ENCODE measurements around the gene MUC6. TPM values are rescaled to one million over a fixed set of nuclear protein-coding genes. Genes with fewer than 3 reads are reported as not detected.
"Not testable (repeated sequence)": the region's sequence is repeated elsewhere in the genome, so short reads cannot be mapped to it uniquely, and the experiment has no call there.

The MUC6 gene
- polyA plus RNA-seq, 1 donor: 26.8 TPM

DNA sequence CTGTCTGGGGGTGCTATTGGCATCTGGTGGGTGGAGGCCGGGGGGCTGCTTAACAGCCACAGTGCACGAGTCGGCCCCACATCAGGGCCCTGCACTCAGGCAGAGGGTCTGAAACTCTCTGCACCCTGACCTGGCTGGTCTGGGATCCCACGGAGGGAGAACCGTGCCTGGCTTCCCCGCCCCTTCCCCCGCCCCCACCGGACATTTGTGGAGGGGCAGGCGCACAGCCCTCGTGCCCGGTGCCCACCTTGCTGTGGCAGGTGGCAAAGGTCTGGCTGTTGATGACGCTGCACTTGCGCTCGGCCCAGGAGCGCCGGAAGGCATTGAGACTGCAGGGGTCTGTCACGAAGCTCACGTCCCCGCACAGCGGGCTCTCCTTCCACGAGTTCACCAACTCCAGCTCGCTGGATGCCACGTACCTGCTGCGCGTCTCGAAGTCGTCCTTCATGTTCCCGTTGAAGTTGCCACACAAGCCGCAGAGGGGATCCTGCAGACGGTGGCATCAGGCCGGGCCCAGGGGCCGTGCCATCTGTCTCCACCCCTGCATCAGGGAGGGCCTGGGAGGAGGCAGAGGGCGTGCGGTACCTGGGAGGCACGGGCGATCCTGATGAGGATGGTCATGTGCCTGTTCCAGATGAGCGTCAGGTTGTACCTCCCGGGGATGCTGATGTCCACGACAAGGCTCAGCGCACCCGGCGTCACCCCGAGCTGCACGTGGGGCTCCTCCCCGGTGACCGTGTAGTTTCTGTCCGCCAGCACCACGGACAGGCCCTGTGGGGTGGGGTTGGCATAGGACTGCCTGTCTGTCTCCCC, 11.7 kb downstream of the MUC6 start:
- no peak for DNase-seq

DNA sequence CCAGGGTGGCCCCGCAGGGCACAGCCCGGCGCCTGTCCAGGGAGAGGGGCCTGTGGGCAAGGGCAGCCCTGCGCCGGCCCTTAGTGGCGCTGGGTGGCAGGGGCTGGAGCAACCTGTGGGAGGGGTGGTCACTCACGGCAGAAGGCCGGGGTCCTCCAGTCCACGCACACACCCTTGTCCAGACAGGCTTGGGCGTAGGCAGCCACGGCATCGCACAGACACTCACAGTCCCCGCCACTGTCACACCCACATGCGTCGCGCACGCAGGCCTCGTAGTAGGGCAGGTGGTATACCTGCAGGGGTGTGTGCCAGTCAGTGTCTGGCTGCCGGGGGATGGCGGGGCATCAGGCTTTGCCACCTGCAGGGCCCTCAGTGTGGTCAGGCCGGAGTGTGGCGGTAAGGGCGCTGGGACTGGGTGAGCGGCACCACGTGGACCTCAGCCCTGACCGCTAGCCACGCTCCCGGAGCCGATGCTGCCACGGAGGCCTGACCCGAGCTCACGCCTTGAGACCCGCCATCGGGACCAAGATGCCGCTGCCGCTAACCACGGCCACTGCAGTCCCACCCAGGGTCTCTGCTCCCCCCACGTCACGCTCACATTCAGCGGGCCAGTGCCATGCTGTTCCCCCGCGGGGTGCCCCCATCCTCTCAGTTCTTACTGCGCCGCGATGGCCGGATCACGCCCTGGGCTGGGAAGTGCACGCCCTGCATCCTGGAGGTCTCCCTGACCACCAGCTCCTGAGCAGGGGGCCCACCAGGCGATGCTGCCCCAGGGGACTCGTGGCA, 12.5 kb downstream of the MUC6 start:
- no peak for DNase-seq

DNA sequence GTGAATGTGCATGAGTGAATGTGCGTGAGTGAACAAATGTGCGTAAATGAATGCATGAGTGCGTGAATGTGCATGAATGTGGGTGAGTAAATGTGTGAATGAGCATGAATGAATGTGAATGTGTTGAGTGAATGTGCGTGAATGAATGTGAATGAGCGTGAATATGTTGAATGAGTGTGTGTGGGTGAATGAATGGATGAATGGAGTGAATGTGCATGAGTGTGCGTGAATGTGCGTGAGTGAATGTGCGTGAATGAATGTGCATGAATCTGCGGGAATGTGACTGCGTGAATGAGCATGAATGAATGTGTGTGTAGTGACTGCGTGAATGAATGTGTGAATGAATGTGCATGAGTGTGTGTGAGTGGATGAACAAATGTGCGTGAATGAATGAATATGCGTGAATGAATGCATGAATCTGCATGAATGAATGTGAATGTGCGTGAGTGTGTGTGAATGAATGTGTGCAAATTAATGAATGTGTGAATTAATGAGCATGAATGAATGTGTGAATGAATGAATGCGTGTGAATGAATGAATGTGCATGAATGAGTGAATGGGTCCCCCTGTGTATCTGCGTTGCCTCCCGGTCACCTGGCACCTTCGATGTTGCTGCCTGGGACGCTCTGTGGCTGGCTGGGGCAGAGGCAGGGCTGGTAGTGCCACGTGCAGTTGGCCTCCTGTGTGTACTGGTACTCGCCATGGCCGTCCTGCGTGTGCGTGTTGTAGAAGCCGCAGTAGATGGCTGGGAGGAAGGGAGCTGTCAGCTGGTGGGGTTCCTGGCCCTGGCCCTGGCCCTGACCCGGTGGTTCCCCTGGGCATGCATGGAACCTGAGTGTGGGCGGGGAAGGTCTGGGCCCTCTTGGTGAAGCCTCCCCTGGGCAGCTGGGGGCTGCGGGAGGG, 13.4 kb downstream of the MUC6 start:
- DNase-seq: no peak

DNA sequence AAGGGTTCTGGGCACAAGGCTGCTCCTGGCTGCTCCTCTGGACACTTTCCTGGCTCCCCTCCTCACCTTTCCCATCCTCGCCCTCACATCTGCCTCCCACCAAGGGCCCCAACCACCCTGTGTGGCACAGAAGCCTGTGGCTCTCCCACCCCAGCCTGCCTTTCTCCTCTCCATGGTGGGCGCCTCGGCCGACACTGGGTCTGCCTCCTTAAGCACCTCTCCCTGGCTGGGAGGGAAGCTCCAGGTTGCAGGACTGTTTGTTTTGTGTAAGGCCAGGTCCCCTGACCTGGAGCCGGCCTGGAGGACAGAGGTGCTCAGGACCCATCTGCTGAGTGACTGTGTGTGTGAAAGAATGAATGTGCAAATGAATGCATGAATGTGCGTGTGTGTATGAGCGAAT, 14.1 kb downstream of the MUC6 start:
- DNase-seq: no peak

DNA sequence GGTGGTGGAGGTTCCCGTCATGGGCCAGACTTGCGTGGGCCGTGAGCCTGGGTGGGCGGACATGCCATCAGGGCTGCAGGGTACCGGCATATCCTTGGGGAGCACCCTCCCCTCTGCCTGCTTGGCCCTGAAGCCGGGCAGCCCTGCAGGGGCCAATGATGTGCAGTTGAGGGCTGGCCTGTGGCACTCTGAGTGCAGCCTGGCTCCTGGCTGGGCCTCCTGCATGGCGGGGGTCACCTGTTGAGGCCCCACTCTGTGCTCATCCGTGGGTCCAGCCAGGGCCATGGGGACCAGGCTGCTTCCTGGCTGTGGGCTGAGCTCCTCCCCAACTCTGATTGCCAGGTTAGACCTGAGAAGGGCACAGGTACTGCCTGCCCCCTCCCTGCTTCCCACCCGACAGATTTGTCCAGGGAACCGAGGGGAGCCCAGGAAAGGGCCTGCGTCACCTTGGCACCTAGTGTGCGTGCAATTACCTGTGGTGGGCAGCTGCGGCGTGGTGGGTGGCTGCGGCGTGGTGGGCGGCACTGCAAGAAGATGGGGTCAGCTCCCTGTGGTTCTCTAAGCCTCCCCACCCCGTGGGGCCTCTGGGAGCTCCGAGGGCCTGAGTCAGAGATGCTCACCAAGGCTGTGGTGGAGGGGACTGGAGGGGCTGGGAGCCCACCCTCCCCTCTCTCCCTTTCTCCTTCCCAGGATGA, 16.2 kb downstream of the MUC6 start:
- DNase-seq: no peak

DNA sequence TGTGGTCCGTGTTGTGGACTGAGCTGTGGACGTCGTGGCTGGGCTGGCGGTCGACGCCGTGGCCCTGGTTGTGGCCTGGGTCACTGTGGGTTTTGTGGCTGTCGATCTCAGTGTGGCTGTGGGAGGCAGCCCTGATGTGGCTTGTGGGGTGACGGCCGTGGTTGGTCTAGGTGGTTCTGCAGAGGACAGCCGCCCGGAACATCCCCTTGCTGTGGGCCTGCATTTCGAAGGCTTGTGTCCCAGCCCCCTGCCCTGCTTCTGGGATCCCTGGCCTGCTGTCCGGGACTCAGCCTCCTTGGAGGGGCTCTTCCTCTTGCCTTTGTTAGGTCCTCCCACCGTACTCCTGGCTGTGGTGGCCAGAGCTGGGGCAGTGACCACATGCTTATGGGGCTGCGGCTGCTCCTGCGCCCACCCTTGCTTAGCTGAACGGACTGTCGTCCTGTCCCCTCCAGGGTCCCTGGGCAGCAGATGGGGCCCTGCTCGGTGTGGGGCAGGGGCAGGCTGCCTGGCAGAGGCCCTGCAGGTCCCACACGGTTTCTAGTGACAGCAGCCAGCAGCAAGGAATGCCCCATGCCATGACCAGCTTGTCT, 17.1 kb downstream of the MUC6 start:
- DNase-seq: no peak

DNA sequence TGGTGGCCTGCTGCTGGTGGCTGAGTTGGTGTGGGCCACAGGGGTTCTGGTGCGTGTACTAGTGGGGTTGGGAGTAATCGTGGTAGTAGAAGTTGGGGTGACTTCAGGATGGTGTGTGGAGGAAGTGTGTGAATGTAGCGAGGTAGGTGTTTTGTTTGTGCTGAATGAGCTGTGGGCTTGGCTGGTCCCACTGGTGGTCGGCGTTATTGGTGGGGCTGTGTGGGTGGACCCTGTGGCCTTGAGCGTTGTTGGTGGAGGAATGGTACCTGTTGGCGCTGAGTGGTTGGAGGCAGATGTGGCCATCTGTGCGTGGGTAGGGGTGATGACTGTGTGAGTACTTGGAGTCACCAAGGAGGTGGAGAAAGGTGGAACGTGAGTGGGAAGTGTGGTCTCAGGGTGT, 18.4 kb downstream of the MUC6 start:
- DNase-seq: no peak

DNA sequence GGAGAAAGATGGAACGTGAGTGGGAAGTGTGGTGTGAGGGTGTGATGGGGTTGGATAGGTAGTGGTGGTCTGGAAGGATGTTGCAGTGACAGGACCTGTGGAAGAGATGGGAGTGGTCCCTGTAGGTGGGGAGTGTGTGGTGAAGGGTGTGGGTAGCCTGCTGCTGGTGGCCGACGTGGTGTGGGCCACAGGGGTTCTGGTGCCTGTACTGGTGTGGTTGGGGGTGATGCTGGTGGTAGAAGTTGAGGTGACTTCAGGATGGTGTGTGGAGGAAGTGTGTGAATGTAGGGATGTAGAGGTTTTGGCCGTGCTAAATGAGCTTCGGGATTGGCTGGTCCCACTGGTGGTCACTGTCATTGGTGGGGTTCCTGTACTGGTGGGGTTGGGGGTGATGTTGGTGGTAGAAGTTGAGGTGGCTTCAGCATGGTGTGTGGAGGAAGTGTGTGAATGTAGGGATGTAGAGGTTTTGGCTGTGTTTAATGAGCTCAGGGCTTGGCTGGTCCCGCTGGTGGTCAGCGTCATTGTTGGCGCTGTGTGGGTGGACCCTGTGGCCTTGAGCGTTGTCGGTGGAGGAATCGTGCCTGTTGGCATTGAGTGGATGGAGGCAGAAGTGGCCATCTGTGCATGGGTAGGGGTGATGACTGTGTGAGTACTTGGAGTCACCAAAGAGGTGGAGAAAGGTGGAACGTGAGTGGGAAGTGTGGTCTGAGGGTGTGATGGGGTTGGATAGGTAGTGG, 19.1 kb downstream of the MUC6 start:
- DNase-seq: no peak

DNA sequence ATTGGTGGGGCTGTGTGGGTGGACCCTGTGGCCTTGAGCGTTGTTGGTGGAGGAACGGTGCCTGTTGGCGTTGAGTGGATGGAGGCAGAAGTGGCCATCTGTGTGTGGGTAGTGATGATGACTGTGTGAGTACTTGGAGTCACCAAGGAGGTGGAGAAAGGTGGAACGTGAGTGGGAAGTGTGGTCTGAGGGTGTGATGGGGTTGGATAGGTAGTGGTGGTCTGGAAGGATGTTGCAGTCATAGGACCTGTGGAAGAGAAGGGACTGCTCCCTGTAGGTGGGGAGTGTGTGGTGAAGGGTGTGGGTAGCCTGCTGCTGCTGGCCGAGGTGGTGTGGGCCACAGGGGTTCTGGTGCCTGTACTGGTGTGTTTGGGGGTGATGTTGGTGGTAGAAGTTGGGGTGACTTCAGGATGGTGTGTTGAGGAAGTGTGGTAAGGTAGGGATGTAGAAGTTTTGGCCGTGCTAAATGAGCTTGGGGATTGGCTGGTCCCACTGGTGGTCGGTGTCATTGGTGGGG, 19.9 kb downstream of the MUC6 start:
- DNase-seq: not testable (repeated sequence)

DNA sequence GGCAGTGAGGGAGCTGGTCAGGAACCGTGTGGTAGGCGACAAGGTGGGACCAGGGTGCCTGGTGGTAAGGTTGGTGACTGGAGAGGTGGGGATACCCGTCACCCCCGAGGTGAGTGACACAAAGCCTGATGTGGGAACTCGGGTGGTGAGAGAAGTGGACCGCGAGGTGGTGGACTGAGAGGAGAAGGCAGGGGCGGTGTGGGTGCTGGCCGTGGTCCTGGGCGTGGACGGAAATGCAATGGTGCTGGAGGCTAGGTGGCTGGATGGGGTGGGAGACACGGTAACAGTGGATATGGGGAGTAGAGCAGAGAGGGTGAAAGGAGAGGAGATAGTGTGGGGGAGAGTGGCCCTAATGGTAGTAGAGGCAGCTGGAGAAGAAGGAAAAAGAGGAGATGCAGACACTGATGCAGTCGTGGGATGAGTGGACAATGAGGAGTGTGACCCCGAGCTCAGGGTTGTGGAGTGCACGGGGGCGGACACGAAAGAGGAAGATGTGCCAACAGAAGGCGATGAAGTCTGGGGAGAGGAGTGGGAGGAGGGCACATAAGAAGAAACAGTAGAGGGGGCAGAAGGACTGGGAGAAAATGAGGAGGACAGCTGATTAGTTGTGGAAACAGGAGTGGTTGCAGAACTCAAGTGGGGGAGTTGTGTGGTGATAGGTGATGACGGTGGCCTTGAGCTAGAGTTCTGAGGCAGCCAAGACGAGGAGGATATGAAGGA, 20.5 kb downstream of the MUC6 start:
- DNase-seq: no peak

DNA sequence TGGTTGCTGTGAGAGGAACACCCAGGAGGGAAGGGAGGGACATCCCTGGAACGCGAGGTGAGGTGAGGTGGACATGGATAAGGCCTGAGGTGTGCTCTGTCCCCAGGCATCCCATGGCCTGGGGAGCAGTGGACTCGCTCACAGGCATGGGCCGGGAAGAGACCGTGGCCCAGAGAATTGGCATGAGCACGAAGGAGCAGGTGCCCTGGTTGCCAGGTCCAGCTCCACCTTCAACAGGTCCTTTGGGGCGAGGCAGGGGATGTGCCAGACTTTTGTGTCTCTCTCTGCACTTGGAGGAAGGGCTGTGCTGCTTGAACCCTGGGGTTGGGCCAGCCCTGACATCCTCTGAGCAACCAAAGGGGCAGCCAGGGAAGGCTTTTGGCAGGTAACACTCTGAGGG, 21.5 kb downstream of the MUC6 start:
- DNase-seq: no peak

DNA sequence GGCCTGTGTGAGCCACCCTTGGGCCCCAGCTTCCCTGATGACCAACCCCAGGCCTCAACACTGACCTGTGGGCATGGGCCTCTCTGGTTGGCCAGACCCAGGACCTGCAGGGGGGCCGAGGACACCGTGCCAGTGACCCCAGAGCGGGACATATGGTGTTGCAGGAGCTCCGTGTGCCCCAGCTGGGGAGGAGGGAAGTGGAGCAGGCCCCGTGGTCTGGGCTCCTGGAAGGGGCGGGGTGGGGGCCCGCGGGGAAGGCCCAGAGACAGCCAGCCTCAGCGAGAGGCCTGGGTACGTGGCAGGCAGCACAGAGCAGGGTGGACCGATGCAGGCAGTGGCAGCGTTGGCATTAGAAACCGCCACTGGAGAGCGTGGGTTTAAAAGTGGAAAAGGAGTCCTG, 22.2 kb downstream of the MUC6 start:
- no peak for DNase-seq

DNA sequence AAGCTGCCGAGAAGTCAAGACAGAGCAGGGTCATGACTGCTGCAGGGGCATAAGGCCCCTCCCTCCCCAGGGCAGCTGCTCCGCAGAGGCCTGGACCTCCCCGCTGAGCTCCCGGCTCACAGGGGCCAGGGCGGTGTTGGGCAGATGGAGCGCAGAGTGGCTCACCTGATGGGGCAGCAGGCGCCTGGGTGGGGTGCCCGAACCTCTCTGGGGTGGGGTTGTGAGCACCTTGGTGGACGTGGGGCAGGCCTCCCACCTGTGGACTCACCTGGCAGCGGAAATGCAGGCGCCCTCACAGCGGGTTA, 22.9 kb downstream of the MUC6 start:
- DNase-seq: no peak

DNA sequence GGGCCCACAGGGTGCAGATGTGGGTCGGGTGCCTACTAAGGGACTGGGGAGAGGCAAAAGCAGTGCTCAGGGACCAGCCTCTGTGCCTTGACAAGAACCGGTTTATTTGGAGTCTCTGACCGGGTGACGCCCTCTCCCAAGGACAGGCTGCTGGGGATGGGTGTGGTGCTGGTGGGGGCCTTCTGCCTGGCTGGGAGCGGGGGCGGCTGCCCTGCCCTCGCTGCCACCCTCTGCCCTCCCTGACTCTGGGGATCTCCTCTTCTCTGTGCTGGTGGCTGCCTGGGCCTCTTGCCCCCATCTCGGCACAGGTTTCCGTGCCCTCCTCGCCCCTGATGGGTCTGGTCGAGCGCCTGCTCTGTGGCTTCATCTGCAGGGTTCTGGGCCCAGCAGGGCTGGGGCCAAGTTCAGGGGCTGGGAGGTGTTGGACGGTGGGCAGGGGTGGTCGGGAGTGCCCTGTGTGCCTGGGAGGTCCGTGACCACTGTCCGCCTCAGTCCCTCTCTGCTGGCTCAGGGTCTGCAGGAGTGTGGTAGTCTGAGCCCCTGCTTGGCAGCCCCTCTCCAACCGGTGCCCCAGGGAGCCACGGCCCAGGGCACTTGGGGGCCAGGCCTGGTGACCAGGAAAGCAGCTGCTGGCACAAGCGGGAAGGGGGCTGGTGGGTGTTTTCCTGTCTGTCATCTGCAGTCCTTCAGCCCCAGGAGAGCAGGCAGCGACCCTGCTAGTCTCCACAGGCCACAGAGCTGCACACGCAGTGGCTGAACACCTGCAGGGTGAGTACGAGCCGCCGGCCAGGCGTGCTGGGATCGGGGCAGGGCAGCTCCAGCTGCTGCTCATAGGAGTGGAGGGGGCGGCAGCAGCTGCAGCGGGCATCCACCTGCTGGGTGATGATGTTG, 23.5 kb downstream of the MUC6 start:
- no peak for DNase-seq

DNA sequence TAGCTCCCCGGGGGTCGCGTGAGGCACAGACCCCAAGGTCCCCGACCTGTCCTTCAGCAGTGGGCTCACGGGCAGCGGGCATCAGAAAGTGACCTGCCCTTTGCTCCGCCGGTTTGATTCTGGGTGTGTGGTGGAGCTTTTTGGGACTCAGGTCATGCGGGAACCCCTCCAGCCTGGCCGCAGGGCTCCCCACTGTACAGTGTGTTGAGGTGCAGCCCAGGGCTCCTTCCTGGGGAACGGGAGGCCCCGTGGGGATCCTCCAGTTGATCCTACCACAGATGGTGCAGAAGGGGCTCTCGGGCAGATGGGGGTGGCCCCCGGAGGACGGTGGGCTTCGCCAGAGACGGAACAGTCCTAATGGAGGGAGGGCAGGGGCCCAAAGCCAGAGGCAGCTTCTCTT, 24.2 kb downstream of the MUC6 start:
- no peak for DNase-seq

DNA sequence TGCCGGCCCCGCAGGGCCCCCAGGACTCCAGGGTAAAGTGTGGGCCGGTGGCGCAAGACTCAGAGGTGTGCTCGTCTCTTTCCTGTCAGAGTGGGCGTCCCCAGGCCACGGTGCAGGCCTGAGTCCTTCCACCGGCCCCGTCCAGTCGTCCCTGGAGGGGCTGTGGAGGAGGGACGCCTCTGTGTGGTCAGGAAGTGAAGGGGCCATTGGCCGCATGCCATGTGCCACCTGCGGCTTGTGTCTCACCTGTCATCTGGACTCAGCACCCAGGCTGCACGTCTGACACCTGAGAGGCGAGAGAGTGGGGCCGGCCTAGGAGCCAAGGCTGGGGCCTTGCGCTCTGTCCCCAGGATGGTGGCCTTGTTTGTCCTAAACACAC, 25.2 kb downstream of the MUC6 start:
- no peak for DNase-seq

DNA sequence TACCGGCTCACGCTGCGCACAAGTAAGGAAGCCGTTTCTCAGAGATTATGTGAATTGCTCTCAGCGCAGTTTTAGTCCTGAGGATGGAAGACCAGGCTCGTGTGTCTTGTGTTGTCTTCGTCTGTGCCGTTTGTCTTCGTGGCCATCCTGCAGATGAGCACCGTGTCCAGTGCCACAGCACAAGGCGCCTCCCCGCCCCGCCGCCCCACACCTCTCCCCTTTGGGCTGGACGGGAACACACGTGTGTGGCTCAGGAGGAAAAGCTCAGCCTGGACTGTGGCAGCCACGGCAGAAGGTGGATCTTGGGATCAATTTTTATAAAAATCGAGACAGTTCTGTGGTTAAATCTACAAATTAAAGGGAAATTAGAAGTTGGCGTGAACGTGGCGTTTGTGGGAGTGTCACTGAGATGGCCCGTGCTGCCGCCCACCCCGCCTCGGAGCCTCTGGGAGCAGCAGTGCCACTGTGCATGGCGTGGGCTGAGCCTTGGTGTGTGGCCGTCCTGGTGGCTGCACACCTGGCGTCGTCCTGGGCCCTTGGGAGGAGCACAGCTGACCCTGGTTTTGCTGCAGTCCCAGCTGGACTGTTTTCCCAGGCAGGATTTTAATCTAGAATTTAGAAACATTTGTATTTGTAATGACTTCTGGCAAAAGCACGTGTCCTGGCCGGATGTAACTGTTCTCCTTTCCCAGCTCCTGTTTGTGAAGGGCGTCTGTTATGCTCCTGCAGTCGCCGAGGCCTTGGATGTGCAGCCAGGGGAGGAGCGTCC, 25.8 kb downstream of the MUC6 start:
- no peak for DNase-seq

DNA sequence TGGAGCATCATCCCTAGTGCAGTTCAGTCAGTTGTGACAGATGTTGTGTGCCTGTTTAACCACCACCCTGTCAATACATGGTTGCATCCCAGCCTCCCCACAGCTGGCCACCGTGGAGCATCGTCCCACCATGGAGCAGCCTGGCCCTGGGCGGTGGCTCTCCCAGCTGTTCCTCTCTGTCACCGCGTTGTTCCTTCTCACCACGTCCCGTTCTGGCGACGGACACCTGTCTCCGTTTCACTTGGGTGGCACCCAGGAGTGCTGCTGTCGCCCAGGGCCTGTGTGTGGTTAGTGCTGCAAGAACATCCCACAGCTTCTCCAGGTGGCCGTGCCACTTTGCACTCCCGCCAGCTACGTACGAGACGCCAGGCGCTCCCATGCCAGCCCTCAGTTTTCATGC, 26.5 kb downstream of the MUC6 start:
- no peak for DNase-seq
